A549 (cell line): ENCODE measurements around the gene FARSB. TPM values are rescaled to one million over a fixed set of nuclear protein-coding genes. Genes with fewer than 3 reads are reported as not detected.

Experiments
- ATAC-seq, 2 experiments: fragments of 200-7000 bp in 1 of 2; fragments of >200 bp in 1 of 2; cut with Nextera tagmentation in 1 of 2; cut with Tn5 transposase in 1 of 2; 3 replicates each; pipeline versions ENCODE4 v1.8.0 to v1.9.1; 2018 to 2020; ENCODE audit warnings: mild to moderate bottlenecking in 1 of 2, moderate library complexity in 1 of 2
- CTCF ChIA-PET: fragments of 300-600 bp; sonication (Branson Sonifier 250); formaldehyde crosslinking; extraction: SDS; loops from one replicate; lab custom pipeline; 2021; ENCODE audit warnings: antibody characterized with exemption, inconsistent platforms; lab: Yijun Ruan, JAX
- POLR2A ChIA-PET: fragments of 350-600 bp; formaldehyde crosslinking; extraction: SDS; loops from one replicate; lab custom pipeline; 2021; ENCODE audit warnings: antibody characterized with exemption, inconsistent platforms; lab: Yijun Ruan, JAX
- DNase-seq, 2 experiments: peaks; one replicate each; pipeline versions ENCODE4 v3.0.0 to v3.0.0-alpha.2; 2011 to 2016; ENCODE audit warnings: low read depth in 1 of 2, low spot score in 1 of 2
- FAIRE-seq: peaks from 2 replicates; lab custom pipeline; 2011; peaks lifted over from hg19 to GRCh38; lab: Jason Lieb, UNC
- H3K27ac ChIP-seq, 2 experiments: fragments of >200 bp; sonication (Bioruptor Twin); formaldehyde crosslinking; 3 replicates each; pipeline ENCODE4 v1.5.1; 2016 to 2017
- H3K4me1 ChIP-seq: fragments of >200 bp; sonication (Bioruptor Twin); formaldehyde crosslinking; 3 replicates; pipeline ENCODE4 v1.6.1; 2016
- H3K4me2 ChIP-seq: fragments of >200 bp; sonication (Bioruptor Twin); formaldehyde crosslinking; 3 replicates; pipeline ENCODE4 v1.6.1; 2016
- H3K4me3 ChIP-seq: fragments of >200 bp; sonication (Bioruptor Twin); formaldehyde crosslinking; 3 replicates; pipeline ENCODE4 v1.5.1; 2016
- H3K9me3 ChIP-seq: fragments of >200 bp; sonication (Bioruptor Twin); formaldehyde crosslinking; 3 replicates; pipeline ENCODE4 v1.6.1; 2016
- BHLHE40 ChIP-seq: IDR thresholded peaks from 2 replicates; pipeline ENCODE4 v1.6.1; 2012; ENCODE audit warnings: low read depth, low read length, inconsistent platforms
- CEBPB ChIP-seq, 2 experiments: fragments of >200 bp in 1 of 2; sonication (Bioruptor Twin) in 1 of 2; formaldehyde crosslinking in 1 of 2; IDR thresholded peaks; 2 replicates each; pipeline ENCODE4 v1.6.1; 2012 to 2016
- EHMT2 ChIP-seq: fragments of 200-600 bp; sonication (generic); IDR thresholded peaks from 2 replicates; pipeline ENCODE4 v1.6.1; 2016; ENCODE audit warnings: antibody characterized with exemption, low read depth, mild to moderate bottlenecking, moderate library complexity
- FOXS1 ChIP-seq: fragments of 250-450 bp; sonication (Bioruptor Pico); IDR thresholded peaks from 2 replicates; pipeline ENCODE4 v1.5.0; 2020; ENCODE audit warnings: mild to moderate bottlenecking, moderate library complexity
- GATA3 ChIP-seq: IDR thresholded peaks from 2 replicates; pipeline ENCODE4 v1.6.1; 2012; ENCODE audit warnings: borderline replicate concordance
- HDAC2 ChIP-seq: fragments of 200-600 bp; sonication (generic); IDR thresholded peaks from 2 replicates; pipeline ENCODE4 v1.6.1; 2016
- HOXB13 ChIP-seq: fragments of 250-450 bp; sonication (Bioruptor Pico); IDR thresholded peaks from 2 replicates; pipeline ENCODE4 v1.5.0; 2020; ENCODE audit warnings: low read depth, mild to moderate bottlenecking, moderate library complexity
- JUN ChIP-seq, 2 experiments: fragments of >200 bp; sonication (Bioruptor Twin); formaldehyde crosslinking; IDR thresholded peaks; 2 replicates in 1 of 2; 3 replicates in 1 of 2; pipeline ENCODE4 v1.6.1; 2016 to 2017
- KDM5A ChIP-seq: fragments of 200-600 bp; sonication (generic); IDR thresholded peaks from 2 replicates; pipeline ENCODE4 v1.6.1; 2016; ENCODE audit warnings: antibody characterized with exemption, mild to moderate bottlenecking
- MYC ChIP-seq: IDR thresholded peaks from 2 replicates; pipeline ENCODE4 v1.6.1; 2012; ENCODE audit warnings: mild to moderate bottlenecking, inconsistent platforms, low read length, improper control_type of control experiment, borderline replicate concordance
- NFE2L2 ChIP-seq: fragments of 150-350 bp; conservative IDR thresholded peaks from 2 replicates; pipeline ENCODE4 v1.6.1; 2014; ENCODE audit warnings: low read length
- NR3C1 ChIP-seq: fragments of >200 bp; sonication (Bioruptor Twin); formaldehyde crosslinking; IDR thresholded peaks from 3 replicates; pipeline ENCODE4 v1.6.1; 2017
- PHF8 ChIP-seq: fragments of 200-600 bp; sonication (generic); IDR thresholded peaks from 2 replicates; pipeline ENCODE4 v1.6.1; 2016; ENCODE audit warnings: low read depth, mild to moderate bottlenecking, antibody characterized with exemption, moderate library complexity, borderline replicate concordance
- POLR2A ChIP-seq: IDR thresholded peaks from 2 replicates; pipeline ENCODE4 v1.6.1; 2012; ENCODE audit warnings: mild to moderate bottlenecking, low read length
- POLR2AphosphoS2 ChIP-seq: conservative IDR thresholded peaks from 2 replicates; pipeline ENCODE4 v1.6.1; 2012; ENCODE audit warnings: low read length, improper control_type of control experiment, inconsistent platforms
- RARB ChIP-seq: fragments of 250-450 bp; sonication (Bioruptor Pico); IDR thresholded peaks from 2 replicates; pipeline ENCODE4 v1.8.0; 2021; ENCODE audit warnings: mild to moderate bottlenecking, moderate library complexity
- RCOR1 ChIP-seq: fragments of 150-350 bp; IDR thresholded peaks from 2 replicates; pipeline ENCODE4 v1.6.1; 2014; ENCODE audit warnings: antibody characterized with exemption, low read length, low read depth
- SREBF2 ChIP-seq: fragments of 450-650 bp; IDR thresholded peaks from 2 replicates; pipeline ENCODE4 v1.6.1; 2014; ENCODE audit warnings: mild to moderate bottlenecking, moderate library complexity
- WGBS: methylation state at CpG from one replicate; pipeline ENCODE4 v1.1.6; 2017; ENCODE audit errors: missing lambda C conversion rate; 5-methylcytosine and 5-hydroxymethylcytosine counted together
- polyA plus RNA-seq, 4 experiments: library from polyadenylated mRNA; depleted of rRNA in 3 of 4; stranded (reverse); fragments of >200 nt; fragmentation: RNase III in 1 of 4; extraction: RNeasy Plus Mini Kit Qiagen cat#74134 plus additional on column Dnase treatment in 1 of 4; gene quantifications; 2 replicates in 3 of 4; 3 replicates in 1 of 4; pipeline ENCODE4 v1.2.3, GENCODE V29; 2011 to 2017
- TF ChIP-seq, protein P1 (sequence below): fragments of >200 bp; sonication (Bioruptor Twin); formaldehyde crosslinking; IDR thresholded peaks from 2 replicates; pipeline ENCODE4 v1.6.1; 2016
- TF ChIP-seq, protein P2 (sequence below): fragments of >200 bp; sonication (Bioruptor Twin); formaldehyde crosslinking; IDR thresholded peaks from 3 replicates; pipeline ENCODE4 v1.5.1; 2016
- TF ChIP-seq, protein P3 (sequence below): fragments of 450-650 bp; IDR thresholded peaks from 2 replicates; pipeline ENCODE4 v1.6.1; 2014; ENCODE audit warnings: antibody characterized with exemption
- TF ChIP-seq, protein P4 (sequence below): IDR thresholded peaks from 2 replicates; pipeline ENCODE4 v1.6.1; 2012
- TF ChIP-seq, protein P5 (sequence below): fragments of 250-450 bp; sonication (Bioruptor Pico); IDR thresholded peaks from 2 replicates; pipeline ENCODE4 v1.5.0; 2021; ENCODE audit warnings: mild to moderate bottlenecking, moderate library complexity, borderline replicate concordance
- TF ChIP-seq, protein P6 (sequence below): fragments of 250-450 bp; sonication (Bioruptor Pico); IDR thresholded peaks from 2 replicates; pipeline ENCODE4 v1.5.0; 2020; ENCODE audit warnings: low read depth, mild to moderate bottlenecking, moderate library complexity

FARSB gene
- polyA plus RNA-seq, 2 of the 4 experiments (the other 2 are of a cell fraction), result 41.0 to 77.4 TPM

DNA sequence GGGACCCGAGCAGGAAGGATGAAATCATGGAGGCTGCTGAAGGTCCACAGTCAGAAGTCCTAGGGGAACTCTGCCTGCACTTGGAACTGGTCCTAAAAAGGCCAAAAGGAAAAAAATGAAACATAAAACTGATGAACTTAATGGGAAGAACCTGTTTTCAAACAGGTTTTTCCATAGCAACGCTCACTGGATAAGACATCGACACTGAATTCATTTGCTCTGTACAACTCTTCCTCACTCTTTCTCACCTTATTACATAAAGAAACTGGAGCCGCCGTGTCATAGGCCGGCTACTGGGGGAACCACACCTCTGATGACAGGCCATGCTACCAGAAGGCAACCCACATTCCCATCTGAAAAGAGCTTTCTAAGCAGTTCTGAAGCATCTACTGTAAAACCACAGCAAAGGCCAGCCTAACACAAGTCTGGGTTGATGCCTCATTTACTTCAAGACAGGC is 83.6 kb downstream of the FARSB start:
- Histone ChIP-seq H3K27ac (peak overlapping the region; percentile 28 to 79; a peak in 5 of 6 replicates), H3K9me3 (no peaks in the 10 kb centered on the region), H3K4me2 (no peak overlapping the region), H3K4me3 (no peak overlapping the region), H3K4me1 (peaks cover 22% of the 10 kb centered on the region)
- POLR2A ChIA-PET, result no interaction called here
- DNase-seq (no peak), FAIRE-seq (no peak), ATAC-seq (no peak; a peak in 3 of 6 replicates)
- 96% methylated on average over 6 of the region's 6 CpGs for WGBS
- TF ChIP-seq KDM5A (no peak), MYC (no peak), PHF8 (no peak), SREBF2 (no peak)
- TF ChIP-seq, protein P1, sequence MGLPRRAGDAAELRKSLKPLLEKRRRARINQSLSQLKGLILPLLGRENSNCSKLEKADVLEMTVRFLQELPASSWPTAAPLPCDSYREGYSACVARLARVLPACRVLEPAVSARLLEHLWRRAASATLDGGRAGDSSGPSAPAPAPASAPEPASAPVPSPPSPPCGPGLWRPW, result no peak
- TF ChIP-seq, protein P2, sequence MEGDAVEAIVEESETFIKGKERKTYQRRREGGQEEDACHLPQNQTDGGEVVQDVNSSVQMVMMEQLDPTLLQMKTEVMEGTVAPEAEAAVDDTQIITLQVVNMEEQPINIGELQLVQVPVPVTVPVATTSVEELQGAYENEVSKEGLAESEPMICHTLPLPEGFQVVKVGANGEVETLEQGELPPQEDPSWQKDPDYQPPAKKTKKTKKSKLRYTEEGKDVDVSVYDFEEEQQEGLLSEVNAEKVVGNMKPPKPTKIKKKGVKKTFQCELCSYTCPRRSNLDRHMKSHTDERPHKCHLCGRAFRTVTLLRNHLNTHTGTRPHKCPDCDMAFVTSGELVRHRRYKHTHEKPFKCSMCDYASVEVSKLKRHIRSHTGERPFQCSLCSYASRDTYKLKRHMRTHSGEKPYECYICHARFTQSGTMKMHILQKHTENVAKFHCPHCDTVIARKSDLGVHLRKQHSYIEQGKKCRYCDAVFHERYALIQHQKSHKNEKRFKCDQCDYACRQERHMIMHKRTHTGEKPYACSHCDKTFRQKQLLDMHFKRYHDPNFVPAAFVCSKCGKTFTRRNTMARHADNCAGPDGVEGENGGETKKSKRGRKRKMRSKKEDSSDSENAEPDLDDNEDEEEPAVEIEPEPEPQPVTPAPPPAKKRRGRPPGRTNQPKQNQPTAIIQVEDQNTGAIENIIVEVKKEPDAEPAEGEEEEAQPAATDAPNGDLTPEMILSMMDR, result no peak
- TF ChIP-seq, protein P3, sequence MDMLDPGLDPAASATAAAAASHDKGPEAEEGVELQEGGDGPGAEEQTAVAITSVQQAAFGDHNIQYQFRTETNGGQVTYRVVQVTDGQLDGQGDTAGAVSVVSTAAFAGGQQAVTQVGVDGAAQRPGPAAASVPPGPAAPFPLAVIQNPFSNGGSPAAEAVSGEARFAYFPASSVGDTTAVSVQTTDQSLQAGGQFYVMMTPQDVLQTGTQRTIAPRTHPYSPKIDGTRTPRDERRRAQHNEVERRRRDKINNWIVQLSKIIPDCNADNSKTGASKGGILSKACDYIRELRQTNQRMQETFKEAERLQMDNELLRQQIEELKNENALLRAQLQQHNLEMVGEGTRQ, result no peak
- TF ChIP-seq, protein P4, sequence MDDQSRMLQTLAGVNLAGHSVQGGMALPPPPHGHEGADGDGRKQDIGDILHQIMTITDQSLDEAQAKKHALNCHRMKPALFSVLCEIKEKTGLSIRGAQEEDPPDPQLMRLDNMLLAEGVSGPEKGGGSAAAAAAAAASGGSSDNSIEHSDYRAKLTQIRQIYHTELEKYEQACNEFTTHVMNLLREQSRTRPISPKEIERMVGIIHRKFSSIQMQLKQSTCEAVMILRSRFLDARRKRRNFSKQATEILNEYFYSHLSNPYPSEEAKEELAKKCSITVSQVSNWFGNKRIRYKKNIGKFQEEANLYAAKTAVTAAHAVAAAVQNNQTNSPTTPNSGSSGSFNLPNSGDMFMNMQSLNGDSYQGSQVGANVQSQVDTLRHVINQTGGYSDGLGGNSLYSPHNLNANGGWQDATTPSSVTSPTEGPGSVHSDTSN, result no peak
- CTCF ChIA-PET, result interaction anchor here (1.2 kb wide), 1 partner anchor 10 kb away, joined by 4 read pairs; no protein-coding TSS in a partner anchor

DNA sequence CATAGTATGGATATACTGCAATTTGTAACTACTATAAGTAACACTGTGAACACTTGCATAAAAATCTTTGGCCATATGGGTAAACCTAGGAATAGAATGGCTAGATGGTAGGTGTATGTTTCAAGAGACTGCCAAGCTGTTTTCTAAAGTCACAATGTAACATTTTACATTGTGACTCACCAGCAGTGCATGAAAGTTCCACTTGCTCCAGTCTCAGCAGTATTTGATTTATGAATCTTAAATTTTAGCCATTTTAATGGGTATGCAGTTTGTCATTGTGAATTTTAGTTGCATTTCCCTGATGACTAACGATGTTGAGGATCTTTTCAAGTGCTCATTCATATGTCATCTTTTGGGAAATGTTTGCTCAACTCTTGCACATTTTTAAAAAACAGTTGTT is 86.1 kb downstream of the FARSB start:
- ATAC-seq (no peak), DNase-seq (no peak), FAIRE-seq (no peak)
- ChIA-PET CTCF (no interaction called here), POLR2A (no interaction called here)
- Histone ChIP-seq H3K9me3 (no peaks in the 10 kb centered on the region), H3K4me3 (no peak overlapping the region), H3K4me1 (peaks cover 22% of the 10 kb centered on the region), H3K27ac (no peak overlapping the region), H3K4me2 (no peak overlapping the region)
- WGBS, result 67% methylated on average over 1 of the region's 1 CpG
- TF ChIP-seq BHLHE40 (no peak), EHMT2 (no peak), HDAC2 (no peak), POLR2A (no peak), GATA3 (no peak), RCOR1 (no peak), RARB (CRISPR knock-in tag) (no peak), HOXB13 (CRISPR knock-in tag) (no peak), NFE2L2 (no peak), JUN (IDR thresholded peaks at IDR 0.05) (no peak), FOXS1 (no peak), SREBF2 (no peak), POLR2AphosphoS2 (no peak), CEBPB (IDR thresholded peaks at IDR 0.05) (no peak), NR3C1 (no peak)
- TF ChIP-seq, protein P4, result no peak
- TF ChIP-seq, protein P5, sequence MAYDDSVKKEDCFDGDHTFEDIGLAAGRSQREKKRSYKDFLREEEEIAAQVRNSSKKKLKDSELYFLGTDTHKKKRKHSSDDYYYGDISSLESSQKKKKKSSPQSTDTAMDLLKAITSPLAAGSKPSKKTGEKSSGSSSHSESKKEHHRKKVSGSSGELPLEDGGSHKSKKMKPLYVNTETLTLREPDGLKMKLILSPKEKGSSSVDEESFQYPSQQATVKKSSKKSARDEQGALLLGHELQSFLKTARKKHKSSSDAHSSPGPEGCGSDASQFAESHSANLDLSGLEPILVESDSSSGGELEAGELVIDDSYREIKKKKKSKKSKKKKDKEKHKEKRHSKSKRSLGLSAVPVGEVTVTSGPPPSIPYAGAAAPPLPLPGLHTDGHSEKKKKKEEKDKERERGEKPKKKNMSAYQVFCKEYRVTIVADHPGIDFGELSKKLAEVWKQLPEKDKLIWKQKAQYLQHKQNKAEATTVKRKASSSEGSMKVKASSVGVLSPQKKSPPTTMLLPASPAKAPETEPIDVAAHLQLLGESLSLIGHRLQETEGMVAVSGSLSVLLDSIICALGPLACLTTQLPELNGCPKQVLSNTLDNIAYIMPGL (CRISPR knock-in tag), result no peak
- TF ChIP-seq, protein P2, result no peak
- TF ChIP-seq, protein P6, sequence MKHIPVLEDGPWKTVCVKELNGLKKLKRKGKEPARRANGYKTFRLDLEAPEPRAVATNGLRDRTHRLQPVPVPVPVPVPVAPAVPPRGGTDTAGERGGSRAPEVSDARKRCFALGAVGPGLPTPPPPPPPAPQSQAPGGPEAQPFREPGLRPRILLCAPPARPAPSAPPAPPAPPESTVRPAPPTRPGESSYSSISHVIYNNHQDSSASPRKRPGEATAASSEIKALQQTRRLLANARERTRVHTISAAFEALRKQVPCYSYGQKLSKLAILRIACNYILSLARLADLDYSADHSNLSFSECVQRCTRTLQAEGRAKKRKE (CRISPR knock-in tag), result no peak
- TF ChIP-seq, protein P1, result no peak
